ENCODE results near the gene GAPVD1.

DNA sequence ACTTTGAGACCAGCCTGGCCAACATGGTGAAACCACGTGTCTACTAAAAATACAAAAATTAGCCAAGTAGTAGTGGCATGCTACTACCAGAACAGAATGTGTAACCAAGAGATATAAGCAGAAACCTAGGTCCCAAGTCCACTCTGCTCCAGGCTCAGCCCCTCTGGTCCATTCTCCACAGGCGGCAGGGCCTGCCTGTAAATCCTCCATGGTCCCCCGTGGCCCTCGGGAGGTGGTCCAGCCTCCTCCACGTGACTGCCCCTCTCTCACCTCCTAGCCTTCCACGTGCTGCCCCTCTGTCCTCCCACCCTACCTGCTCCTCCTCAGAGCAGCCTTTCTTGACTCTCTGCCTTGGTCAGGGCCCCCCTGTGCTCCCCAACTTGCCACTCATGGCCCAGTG, 127.4 kb downstream of the GAPVD1 start:
- TF ChIP-seq, protein P1, sequence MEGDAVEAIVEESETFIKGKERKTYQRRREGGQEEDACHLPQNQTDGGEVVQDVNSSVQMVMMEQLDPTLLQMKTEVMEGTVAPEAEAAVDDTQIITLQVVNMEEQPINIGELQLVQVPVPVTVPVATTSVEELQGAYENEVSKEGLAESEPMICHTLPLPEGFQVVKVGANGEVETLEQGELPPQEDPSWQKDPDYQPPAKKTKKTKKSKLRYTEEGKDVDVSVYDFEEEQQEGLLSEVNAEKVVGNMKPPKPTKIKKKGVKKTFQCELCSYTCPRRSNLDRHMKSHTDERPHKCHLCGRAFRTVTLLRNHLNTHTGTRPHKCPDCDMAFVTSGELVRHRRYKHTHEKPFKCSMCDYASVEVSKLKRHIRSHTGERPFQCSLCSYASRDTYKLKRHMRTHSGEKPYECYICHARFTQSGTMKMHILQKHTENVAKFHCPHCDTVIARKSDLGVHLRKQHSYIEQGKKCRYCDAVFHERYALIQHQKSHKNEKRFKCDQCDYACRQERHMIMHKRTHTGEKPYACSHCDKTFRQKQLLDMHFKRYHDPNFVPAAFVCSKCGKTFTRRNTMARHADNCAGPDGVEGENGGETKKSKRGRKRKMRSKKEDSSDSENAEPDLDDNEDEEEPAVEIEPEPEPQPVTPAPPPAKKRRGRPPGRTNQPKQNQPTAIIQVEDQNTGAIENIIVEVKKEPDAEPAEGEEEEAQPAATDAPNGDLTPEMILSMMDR (conservative IDR thresholded peaks at IDR 0.05; ENCODE audit: low read depth, low read length), result no peak
- TF ChIP-seq EZH2phosphoT487 (IDR thresholded peaks at IDR 0.05; ENCODE audit: borderline replicate concordance, low read length), result no peak

All from PC-3 (cell line).